Activated CD8-positive, alpha-beta memory T cell treated with anti-CD3 and anti-CD28 coated beads, Interleukin-2, amount 50 U/mL, for 4 hours (primary cell): ENCODE data around the gene PNMA8A.
"Not testable (repeated sequence)": the region's sequence is repeated elsewhere in the genome, so short reads cannot be mapped to it uniquely, and the experiment has no call there.

ENCODE experiments used
- DNase-seq: peaks from one replicate; pipeline ENCODE4 v3.0.0-alpha.2; 2020

PNMA8A gene

GRCh38 chr19:46461537-46461936 lies 9.8 kb downstream of the PNMA8A start:
- no peak for DNase-seq

GRCh38 chr19:46460981-46461380 lies 10.4 kb downstream of the PNMA8A start:
- DNase-seq = no peak

- no peak for DNase-seq
Measured at GRCh38 chr19:46460055-46460454, 11.3 kb downstream of the PNMA8A start.

GRCh38 chr19:46456930-46457329 lies 14.4 kb downstream of the PNMA8A start:
- DNase-seq = no peak

DNA sequence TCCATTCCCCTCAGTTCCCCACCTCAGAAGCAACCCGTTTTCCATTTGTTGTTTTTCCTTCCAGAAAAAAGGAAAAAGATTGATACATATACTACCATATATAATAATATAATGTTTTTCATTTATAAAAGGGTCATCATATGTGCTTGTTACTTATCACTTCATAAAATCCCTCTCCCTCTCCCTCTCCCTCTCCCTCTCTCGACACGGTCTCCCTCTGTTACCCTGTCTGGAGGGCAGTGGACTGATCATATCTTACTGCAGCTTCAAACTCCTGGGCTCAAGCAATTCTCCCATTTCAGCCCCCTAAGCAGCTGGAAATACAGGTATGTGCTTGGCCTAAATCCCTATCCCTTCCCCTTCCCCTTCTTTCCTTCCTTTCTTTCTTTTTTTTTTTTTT lies 17.1 kb downstream of the PNMA8A start:
- DNase-seq = no peak

- no peak for DNase-seq
Measured at GRCh38 chr19:46453661-46454060, 17.7 kb downstream of the PNMA8A start.

- DNase-seq = no peak
Measured at GRCh38 chr19:46452186-46452585, 19.2 kb downstream of the PNMA8A start.

DNA sequence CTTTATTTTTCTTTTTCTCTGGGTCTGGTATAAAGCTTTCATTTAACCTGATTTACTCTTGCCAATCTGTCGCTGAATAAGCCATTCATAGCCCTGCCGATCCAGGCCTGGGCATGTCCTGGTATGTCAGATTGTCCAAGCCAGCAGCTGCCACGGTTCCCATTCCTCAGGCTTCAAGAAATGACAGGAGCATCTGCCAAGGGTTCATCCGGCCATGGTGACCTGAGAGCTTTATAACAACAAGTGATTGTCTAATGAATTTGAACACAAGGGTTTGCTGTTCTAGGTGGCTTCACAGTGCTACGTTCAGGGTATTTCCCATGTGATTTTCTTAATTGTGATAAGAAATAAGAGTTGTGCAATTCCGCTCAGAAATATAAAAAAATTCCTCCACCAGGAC lies 20.0 kb downstream of the PNMA8A start:
- DNase-seq = no peak

GRCh38 chr19:46450737-46451136 lies 20.6 kb downstream of the PNMA8A start:
- DNase-seq = no peak

DNA sequence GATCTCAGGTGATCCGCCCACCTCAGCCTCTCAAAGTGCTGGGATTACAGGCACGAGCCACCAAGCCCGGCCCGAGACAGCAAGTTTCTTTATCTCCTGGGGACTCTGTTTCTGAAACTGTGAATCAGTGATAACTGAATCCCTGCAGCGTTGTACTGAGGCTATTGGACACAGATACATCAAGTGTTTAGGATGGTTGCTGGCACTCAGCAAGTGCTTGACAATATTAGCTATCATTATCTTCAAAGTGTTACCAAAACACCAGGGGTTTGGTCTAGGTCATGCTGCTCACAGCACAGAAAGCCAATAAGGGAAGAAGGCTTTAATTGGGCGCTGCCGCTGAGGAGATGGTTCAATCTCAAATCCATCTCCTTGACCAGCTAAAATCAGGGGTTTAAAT lies 22.1 kb downstream of the PNMA8A start:
- no peak for DNase-seq

DNA sequence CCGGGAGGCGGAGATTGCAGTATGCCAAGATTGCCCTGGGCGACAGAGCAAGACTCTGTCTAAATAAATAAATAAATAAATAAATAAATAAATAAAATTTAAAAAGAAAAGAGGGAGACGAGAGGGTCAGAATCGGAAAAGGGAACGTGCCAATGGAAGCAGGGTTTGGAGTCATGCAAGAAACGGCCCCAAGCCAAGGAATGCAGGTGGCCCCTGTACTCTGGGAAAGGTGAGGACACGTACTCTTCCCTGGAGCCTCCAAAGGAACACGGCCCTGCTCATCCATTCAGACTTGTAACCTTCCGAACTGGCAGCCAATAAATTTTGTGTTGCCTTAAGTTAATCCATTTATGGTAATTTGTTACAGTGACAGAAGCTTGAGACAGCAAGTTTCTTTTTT lies 22.8 kb downstream of the PNMA8A start:
- DNase-seq = no peak

GRCh38 chr19:46447824-46448223 lies 23.5 kb downstream of the PNMA8A start:
- no peak for DNase-seq

GRCh38 chr19:46447006-46447405 lies 24.4 kb downstream of the PNMA8A start:
- DNase-seq = no peak

- DNase-seq = no peak
Measured at GRCh38 chr19:46446021-46446420, 25.3 kb downstream of the PNMA8A start.

DNA sequence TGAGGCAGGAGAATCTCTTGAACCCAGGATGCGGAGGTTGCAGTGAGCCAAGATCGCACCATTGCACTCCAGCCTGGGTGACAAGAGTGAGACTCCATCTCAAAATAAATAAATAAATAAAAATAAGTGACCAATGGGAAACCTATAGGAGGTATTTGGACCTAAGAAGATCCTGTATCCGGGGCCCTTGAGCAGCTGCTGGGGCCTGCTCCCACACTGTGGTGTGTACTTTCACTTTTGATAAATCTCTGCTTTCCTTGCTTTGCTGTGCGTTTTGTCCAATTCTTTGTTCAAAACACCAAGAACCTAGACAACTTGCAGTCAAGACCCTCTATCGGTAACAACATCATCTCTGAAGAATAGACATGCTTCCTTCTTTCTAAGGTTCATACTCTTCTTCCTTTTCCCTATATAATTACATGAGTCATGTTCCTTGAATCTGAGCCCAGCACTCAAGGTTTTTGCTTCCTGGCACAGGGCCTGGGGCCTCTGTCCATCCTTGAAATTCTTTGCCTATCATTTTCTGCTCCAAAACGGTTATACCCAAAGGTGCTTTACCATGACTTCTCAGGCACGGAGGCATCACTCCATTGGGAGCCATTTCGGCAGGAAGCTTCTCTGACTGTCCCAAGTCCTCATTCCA lies 28.4 kb downstream of the PNMA8A start:
- DNase-seq = no peak

DNA sequence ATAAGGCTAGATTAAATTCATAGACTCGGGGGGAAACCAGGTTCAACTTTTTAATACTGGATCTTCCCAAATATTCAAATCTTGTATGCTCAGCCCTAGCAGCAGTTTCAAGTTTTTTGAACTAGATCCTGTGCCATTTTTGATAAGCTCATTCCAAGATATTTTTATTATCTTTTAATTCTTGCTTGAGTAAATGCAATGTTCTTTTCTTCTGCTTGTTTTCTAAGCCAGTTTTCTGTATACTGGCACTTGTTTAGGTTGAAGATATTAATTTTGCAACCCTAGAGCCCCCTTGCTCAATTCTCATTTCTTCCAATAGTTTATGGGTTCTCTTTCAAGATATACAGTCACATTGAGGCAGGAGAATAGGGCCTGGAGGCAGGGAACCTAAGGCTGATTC lies 29.5 kb downstream of the PNMA8A start:
- no peak for DNase-seq

DNA sequence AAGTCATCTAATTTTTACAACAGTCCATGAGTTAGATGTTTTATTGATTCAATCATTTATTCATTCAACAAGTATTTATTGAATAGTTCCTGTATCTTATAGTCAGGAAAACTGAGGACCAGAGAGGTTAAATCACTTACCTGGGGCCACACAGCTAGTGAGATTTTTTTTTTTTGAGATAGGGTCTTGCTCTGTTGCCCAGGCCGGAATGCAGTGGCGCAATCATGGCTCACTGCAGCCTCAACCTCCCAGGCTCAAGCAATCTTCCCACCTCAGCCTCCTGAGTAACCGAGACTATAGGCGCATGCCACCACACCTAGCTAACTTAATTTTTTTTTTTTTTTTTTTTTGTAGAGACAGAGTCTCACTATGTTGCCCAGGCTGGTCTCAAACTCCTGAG lies 35.7 kb downstream of the PNMA8A start:
- not testable (repeated sequence) for DNase-seq

- DNase-seq = no peak
Measured at GRCh38 chr19:46435009-46435408, 36.4 kb downstream of the PNMA8A start.

DNA sequence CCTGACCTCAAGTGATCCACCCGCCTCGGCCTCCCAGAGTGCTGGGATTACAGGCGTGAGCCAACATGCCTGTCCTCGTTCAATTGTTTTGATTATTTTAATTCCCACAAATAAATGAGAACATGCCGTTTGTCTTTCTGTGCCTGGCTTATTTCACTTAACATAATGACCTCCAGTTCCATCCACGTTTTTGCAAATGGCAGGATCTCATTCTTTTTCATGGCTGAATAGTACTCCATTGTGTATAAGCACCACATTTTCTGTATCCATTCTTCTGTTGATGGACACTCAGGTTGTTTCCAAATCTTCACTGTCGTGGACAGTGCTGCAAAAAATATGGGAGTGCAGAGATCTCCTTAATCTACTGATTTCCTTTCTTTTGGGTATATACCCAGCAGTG lies 37.9 kb downstream of the PNMA8A start:
- DNase-seq = not testable (repeated sequence)

- DNase-seq = no peak
Measured at GRCh38 chr19:46431824-46432223, 39.5 kb downstream of the PNMA8A start.

DNA sequence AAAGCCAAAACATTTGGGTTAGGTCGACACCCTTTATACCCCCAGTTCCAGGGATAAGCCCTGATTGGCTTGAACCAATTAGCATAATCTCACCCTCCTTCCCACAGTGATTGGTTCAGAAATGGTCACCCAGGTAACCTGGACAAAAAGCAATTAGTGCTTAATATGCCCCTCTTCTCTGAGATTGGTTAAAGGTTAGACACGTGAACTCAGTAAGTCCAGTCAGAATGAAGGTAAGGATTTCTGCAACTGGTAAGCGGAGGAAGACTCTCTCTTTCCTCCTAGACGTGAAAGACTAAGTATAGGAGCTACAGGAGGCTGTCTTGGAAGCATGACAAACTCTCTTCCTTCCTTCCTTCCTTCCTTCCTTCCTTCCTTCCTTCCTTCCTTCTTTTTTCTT lies 41.4 kb downstream of the PNMA8A start:
- no peak for DNase-seq

DNA sequence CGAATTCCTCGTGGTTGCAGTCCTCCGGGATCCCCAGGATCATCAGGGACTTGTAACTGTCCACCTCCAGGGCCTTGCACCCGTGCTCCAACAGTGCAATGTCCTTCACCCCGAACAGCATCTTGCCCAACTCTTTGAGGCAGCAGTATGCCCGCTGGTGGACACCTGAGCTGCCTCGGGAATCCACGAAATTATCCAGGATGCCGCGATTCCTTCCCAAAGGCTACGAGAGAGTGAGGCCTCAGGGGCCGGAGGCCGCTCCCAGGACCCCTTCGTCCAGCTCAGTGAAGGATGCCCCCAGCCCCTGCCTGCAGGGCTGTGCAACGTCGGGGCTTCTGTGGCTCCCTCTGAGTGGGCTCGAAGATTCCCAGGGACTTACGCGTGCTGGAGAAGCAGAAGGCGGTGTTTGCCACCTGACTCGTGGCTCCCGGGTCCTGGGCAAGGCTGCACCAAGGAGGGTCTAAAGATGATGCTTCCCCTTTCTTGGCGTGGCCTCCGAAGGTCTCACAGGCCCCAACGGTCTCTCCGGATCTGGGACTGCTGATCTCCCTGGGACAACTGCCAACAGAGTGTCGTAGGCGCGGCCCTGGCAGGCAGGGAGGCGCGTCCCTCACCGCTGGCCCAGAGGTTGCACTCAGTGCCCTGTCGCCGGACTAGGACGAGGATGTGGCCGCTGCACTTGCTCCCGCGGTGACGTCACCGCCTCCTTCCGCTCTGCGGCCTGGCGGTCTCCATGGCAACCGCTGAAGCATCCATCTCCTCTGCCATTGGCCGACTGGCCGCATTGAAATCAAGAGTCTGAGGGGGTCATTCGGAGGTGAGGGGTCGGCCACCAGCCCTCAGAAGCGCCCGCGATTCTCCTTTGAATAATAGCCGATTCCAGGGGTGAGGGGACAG lies 42.9 kb downstream of the PNMA8A start, which contains the start of gene PNMA8C:
Gene PNMA8C (minus strand): TSS at position 698 of the 897 bp plus-strand sequence. CDS start 577 bp downstream, at position 121.
- peak; percentile 51 for DNase-seq

DNA sequence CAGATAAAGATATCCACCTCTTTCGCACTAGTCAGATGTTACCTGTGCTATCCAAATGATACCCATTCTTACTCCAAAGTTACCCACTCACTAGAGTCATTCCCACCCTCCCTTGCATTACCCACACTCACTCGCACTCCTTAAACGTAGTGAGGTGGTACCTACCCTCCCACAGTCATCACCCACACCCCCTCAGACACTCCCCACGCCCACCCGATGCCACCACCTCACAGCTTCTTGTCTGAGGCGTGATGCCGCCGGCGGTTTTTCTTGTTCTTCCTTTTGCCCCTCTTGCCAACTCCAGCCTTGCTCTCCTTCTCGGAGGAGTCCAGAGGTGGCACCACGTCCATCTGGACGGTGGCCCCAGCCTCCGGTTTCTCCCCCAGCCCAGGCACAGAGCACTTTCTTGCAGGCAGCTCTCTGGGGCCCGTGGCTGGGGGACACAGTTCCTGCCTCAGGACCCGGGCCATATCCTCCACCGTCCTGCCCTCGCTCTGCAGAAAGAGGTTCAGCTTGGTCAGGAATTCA lies 43.8 kb downstream of the PNMA8A start:
- no peak for DNase-seq
